Panc1 (cell line): ENCODE measurements around the gene ADGRV1. TPM values are rescaled to one million over a fixed set of nuclear protein-coding genes. Genes with fewer than 3 reads are reported as not detected.

ENCODE experiments used
- ATAC-seq: fragments of 200-7000 bp; cut with Tn5 transposase; 2 replicates; pipeline ENCODE4 v1.9.1; 2020; ENCODE audit warnings: mild to moderate bottlenecking, moderate library complexity
- BruUV-seq: library from RNA; stranded (reverse); fragments of 400-500 nt; replicated peaks from 2 replicates; lab custom pipeline; 2021; lab: Mats Ljungman, UMichigan
- CTCF ChIA-PET: fragments of 300-600 bp; sonication (Branson Sonifier 250); formaldehyde crosslinking; loops from one replicate; lab custom pipeline; 2022; ENCODE audit warnings: antibody characterized with exemption; lab: Charles Lee
- POLR2A ChIA-PET: fragments of 300-600 bp; sonication (Branson Sonifier 250); formaldehyde crosslinking; loops from one replicate; lab custom pipeline; 2022; ENCODE audit warnings: antibody characterized with exemption; lab: Charles Lee
- DNase-seq: peaks from one replicate; pipeline ENCODE4 v3.0.0-alpha.2; 2010; ENCODE audit warnings: low read depth, low spot score
- H3K27ac ChIP-seq: 2 replicates; pipeline ENCODE4 v1.5.1; 2011; ENCODE audit warnings: mild to moderate bottlenecking, low read length, inconsistent platforms
- H3K27me3 ChIP-seq: fragments of 200-500 bp; sonication (Bioruptor generic); 2 replicates; pipeline ENCODE4 v1.6.0; 2014; ENCODE audit warnings: low read length, inconsistent platforms; ENCODE audit not compliant: control insufficient read depth, insufficient read depth
- H3K36me3 ChIP-seq: fragments of 200-500 bp; sonication (Bioruptor generic); 2 replicates; pipeline ENCODE4 v1.5.1; 2014; ENCODE audit warnings: inconsistent platforms, mild to moderate bottlenecking, low read length, moderate library complexity; ENCODE audit not compliant: control insufficient read depth, insufficient read depth
- H3K4me1 ChIP-seq: 2 replicates; pipeline ENCODE4 v1.5.1; 2011; ENCODE audit warnings: inconsistent platforms, mild to moderate bottlenecking, low read length, moderate library complexity; ENCODE audit not compliant: control insufficient read depth, insufficient read depth
- H3K4me3 ChIP-seq, 2 experiments: 2 replicates each; pipeline ENCODE4 v1.5.1; 2011 to 2012; ENCODE audit warnings: low read depth in 2 of 2, low read length in 2 of 2, mild to moderate bottlenecking in 2 of 2, inconsistent platforms in 1 of 2, moderate library complexity in 1 of 2
- H3K9me3 ChIP-seq: fragments of 200-500 bp; sonication (Bioruptor generic); 2 replicates; pipeline ENCODE4 v1.5.1; 2014; ENCODE audit warnings: low read depth, mild to moderate bottlenecking, inconsistent platforms, low read length, moderate library complexity; ENCODE audit not compliant: control insufficient read depth, insufficient read depth
- CTCF ChIP-seq: fragments of 450-650 bp; IDR thresholded peaks from 2 replicates; pipeline ENCODE4 v1.5.1; 2017; ENCODE audit warnings: mild to moderate bottlenecking
- POLR2AphosphoS5 ChIP-seq: IDR thresholded peaks from 2 replicates; pipeline ENCODE4 v1.6.1; 2012; ENCODE audit warnings: mild to moderate bottlenecking, low read depth, low read length, moderate library complexity
- REST ChIP-seq, 2 experiments: IDR thresholded peaks; 2 replicates each; pipeline ENCODE4 v1.6.1; 2011 to 2012; ENCODE audit warnings: low read depth in 2 of 2, control low read depth in 1 of 2, low read length in 1 of 2, mild to moderate bottlenecking in 1 of 2, moderate library complexity in 1 of 2; ENCODE audit not compliant: insufficient read depth in 1 of 2
- SIN3A ChIP-seq: IDR thresholded peaks from 2 replicates; pipeline ENCODE4 v1.6.1; 2012; ENCODE audit warnings: low read depth, mild to moderate bottlenecking, low read length, moderate library complexity, borderline replicate concordance; ENCODE audit not compliant: insufficient read depth
- TCF7L2 ChIP-seq: IDR thresholded peaks from 2 replicates; pipeline ENCODE4 v1.6.1; 2011; ENCODE audit warnings: mild to moderate bottlenecking, low read depth, low read length, inconsistent platforms
- in situ Hi-C: cut with HindIII; loops from 2 replicates; pipeline ENCODE4 v1.10.0; 2016; ENCODE audit warnings: low sequenced_read_pairs, low pct_unique_long_range_greater_than_20kb
- intact Hi-C: fragments of 100-400 bp; cut with micrococcal nuclease; formaldehyde crosslinking; loops from one replicate; pipeline ENCODE4 v1.10.0; 2022; ENCODE audit not compliant: unreplicated experiment
- total RNA-seq: library from RNA; stranded (reverse); gene quantifications from one replicate; pipeline ENCODE4 v1.2.1, GENCODE V29; 2021; ENCODE audit not compliant: unreplicated experiment

Gene ADGRV1
- total RNA-seq, 1 experiment from 2014 or later: 0.49 TPM

- Histone ChIP-seq H3K36me3 (no peaks in the 10 kb centered on the region), H3K4me3 (no peak overlapping the region), H3K27me3 (no peaks in the 10 kb centered on the region), H3K9me3 (0 out of 2 replicates have a peak, but pooled peaks cover 2% of the 10 kb centered on the region), H3K27ac (peak overlapping the region; percentile 73), H3K4me1 (peaks cover 5% of the 10 kb centered on the region; the same call in 1 of the 2 replicates)
- peak; percentile 45; the same call in 1 of the 2 replicates for ATAC-seq
- no peak for DNase-seq
- TF ChIP-seq CTCF (no peak), REST (IDR thresholded peaks at IDR 0.05; ENCODE audit: insufficient read depth in 1 of 2, low read depth in 2 of 2, low read length in 1 of 2) (no peak), SIN3A (no peak), TCF7L2 (0 out of 2 replicates have a peak, but pooled peaks have one; percentile 17), POLR2AphosphoS5 (no peak)
- intact Hi-C loops: no loop called here
- no TSS peak for BruUV-seq
- in situ Hi-C loops: no loop called here
- ChIA-PET POLR2A (no interaction called here), CTCF (no interaction called here)
Observed at GRCh38 chr5:91042936-91043255, 484.3 kb downstream of the ADGRV1 start.

- no TSS peak for BruUV-seq
- TF ChIP-seq REST (IDR thresholded peaks at IDR 0.05; ENCODE audit: insufficient read depth in 1 of 2, low read depth in 2 of 2, low read length in 1 of 2) (no peak), POLR2AphosphoS5 (no peak)
Observed at GRCh38 chr5:91048073-91048472, 489.5 kb downstream of the ADGRV1 start.

More at GRCh38 chr5:91048073-91048472, 489.5 kb downstream of the ADGRV1 start:
- Histone ChIP-seq H3K36me3 (no peaks in the 10 kb centered on the region), H3K27ac (peak overlapping the region; percentile 69; the same call in 1 of the 2 replicates), H3K4me3 (no peak overlapping the region), H3K27me3 (no peaks in the 10 kb centered on the region), H3K4me1 (peaks cover 13% of the 10 kb centered on the region; the same call in 1 of the 2 replicates), H3K9me3 (no peaks in the 10 kb centered on the region)
- ChIA-PET CTCF (no interaction called here), POLR2A (no interaction called here)
- ATAC-seq (no peak), DNase-seq (no peak)
- intact Hi-C loops (no loop called here), in situ Hi-C loops (no loop called here)
